ENCODE measurements around the gene FAM174C. TPM values are rescaled to one million over a fixed set of nuclear protein-coding genes. Genes with fewer than 3 reads are reported as not detected.

The FAM174C gene
- total RNA-seq, 3 donors from 2014 or later = 34.2 to 40.1 (median 39.8) TPM

DNA sequence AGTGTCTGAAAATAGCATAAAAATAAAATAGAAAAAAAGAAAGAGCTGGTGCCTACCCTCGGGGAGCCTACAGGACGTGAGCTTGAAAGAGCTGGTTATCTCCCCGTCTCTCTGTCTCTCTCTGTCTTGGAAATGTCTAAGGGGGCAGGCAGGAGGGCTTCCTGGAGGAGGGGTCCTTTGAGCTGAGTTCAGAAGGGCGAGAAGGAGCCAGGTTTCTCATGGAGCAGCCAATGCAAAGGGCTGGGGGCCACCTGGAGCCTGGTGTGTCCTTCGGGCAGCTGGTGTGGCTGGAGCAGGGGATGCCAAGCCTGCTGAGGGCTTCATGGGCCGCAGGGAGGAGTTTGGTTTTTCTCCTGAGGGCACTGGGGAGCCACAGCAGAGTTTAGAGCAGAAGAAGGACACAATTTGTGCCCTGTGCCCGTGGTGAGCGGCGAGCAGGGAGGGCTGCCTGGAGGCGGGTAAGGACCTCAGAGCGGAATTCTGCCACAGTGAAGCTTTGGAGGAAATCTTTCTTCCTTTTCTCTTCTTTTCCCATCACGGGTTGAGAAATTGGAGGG is 49.0 kb downstream of the FAM174C start:
- intact Hi-C loops (cut with DNase I, micrococcal nuclease) = no loop called here
- Histone ChIP-seq H3K4me1 (ENCODE audit: low read depth) (peaks cover 10% of the 10 kb centered on the region), H3K36me3 (ENCODE audit: low read depth) (no peaks in the 10 kb centered on the region), H3K9me3 (no peaks in the 10 kb centered on the region), H3K4me3 (no peak overlapping the region)
- ATAC-seq (no peak), DNase-seq (no peak)
- TF ChIP-seq CTCF (IDR thresholded peaks at IDR 0.05) = no peak

DNA sequence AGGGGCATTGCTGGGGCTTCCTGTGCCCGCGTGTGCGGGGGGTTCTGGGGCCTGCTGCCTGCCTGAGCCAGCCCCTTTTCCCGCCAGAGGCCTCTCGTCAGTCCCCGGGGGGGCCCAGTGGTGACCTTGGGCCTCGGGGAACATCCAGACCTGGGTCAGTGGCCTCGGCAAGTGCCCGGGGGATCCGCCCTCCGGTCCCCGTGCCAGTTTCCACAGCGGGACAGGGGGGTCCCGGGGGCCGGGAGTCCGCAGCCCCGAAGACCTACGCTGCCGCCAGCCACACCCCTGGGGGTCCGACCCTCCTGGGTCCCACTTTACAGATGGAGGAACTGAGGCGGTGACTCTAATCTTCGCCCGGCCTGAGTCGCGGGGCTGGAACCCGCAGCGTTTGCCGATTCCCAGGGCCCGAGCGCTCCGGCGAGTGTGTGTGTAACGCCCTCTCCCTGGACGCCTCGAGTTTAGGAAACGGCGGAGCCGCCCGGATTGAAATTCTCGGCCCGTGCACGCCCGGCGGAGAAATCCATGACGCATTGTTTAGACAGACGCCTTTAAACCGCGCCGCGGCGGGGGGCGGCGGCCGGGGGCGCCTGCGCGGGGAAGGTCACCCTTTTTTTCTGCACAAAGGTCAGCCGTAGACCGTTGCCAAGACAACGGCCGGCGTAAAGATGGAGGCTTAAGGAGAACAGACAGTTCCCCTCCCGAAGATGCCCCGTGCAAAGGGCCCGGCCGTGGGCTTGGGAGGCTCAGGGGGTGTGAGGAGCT is 49.7 kb downstream of the FAM174C start:
- no peak for TF ChIP-seq CTCF (IDR thresholded peaks at IDR 0.05)
- Histone ChIP-seq H3K9me3 (no peaks in the 10 kb centered on the region), H3K4me1 (ENCODE audit: low read depth) (peaks cover 10% of the 10 kb centered on the region), H3K36me3 (ENCODE audit: low read depth) (no peaks in the 10 kb centered on the region), H3K4me3 (no peak overlapping the region)
- DNase-seq (peak in 2 of 3 donors; percentile 48 to 62), ATAC-seq (peak; percentile 82)
- intact Hi-C loops (cut with DNase I, micrococcal nuclease) = no loop called here

DNA sequence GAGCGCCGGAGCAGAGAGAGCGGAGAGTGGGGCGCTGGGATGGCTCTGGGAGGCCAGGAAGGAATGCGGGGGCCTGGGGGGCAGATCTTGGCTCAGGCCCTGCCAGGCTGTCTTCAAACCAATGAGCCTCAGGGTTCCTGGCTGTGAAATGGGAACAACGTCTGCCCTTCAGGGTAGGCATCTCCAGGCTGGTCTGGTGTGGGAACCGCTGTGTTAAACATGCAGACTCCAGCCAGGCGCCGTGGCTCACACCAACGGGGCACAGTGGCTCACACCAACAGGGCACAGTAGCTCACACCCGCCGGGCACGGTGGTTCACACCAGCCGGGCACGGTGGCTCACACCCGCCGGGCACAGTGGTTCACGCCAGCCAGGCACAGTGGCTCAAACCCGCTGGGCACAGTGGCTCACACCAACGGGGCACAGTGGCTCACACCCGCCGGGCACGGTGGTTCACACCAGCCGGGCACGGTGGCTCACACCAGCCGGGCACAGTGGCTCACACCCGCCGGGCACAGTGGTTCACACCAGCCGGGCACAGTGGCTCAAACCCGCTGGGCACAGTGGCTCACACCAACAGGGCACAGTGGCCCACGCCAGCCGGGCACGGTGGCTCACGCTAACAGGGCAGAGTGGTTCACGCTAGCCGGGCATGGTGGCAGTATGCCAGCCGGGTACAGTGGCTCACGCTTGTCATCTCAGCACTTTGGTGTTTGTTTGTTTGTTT is 50.4 kb downstream of the FAM174C start:
- DNase-seq (no peak), ATAC-seq (no peak)
- no peaks in the 10 kb centered on the region for H3K36me3 ChIP-seq (ENCODE audit: low read depth)
- H3K4me3 ChIP-seq = no peak overlapping the region
- H3K4me1 ChIP-seq (ENCODE audit: low read depth) = peaks cover 10% of the 10 kb centered on the region
- TF ChIP-seq CTCF (IDR thresholded peaks at IDR 0.05) = no peak
- no peaks in the 10 kb centered on the region for H3K9me3 ChIP-seq
- intact Hi-C loops (cut with DNase I, micrococcal nuclease) = no loop called here

GRCh38 chr19:1327125-1327524 is 51.8 kb downstream of the FAM174C start:
- intact Hi-C loops (cut with DNase I, micrococcal nuclease) = no loop called here
- peaks cover 10% of the 10 kb centered on the region for H3K4me1 ChIP-seq (ENCODE audit: low read depth)
- TF ChIP-seq CTCF (IDR thresholded peaks at IDR 0.05) = no peak
- H3K4me3 ChIP-seq = no peak overlapping the region
- H3K9me3 ChIP-seq = no peaks in the 10 kb centered on the region
- no peak for DNase-seq
- H3K36me3 ChIP-seq (ENCODE audit: low read depth) = no peaks in the 10 kb centered on the region
- no peak for ATAC-seq

Other genes starting within 250 kb of the FAM174C start
- 10 to 100 TPM; 65.0 to 88.8 (median 84.7) TPM for gene CNN2, start 248.9 kb upstream of the FAM174C start, total RNA-seq
- 10 to 100 TPM; 23.5 to 25.6 (median 25.6) TPM for gene ABCA7, start 235.4 kb upstream of the FAM174C start, total RNA-seq
- 10 to 100 TPM; 33.9 to 64.3 (median 58.8) TPM for gene ARHGAP45, start 208.4 kb upstream of the FAM174C start, total RNA-seq
- gene POLR2E, start 180.2 kb upstream of the FAM174C start, total RNA-seq = 100 to 1,000 TPM; 108 to 138 (median 133) TPM
- gene GPX4, start 171.5 kb upstream of the FAM174C start, total RNA-seq = 100 to 1,000 TPM; 126 to 187 (median 144) TPM
- gene SBNO2, start 101.3 kb upstream of the FAM174C start, total RNA-seq = 10 to 100 TPM; 58.0 to 86.6 (median 74.6) TPM
- gene STK11, start 69.8 kb upstream of the FAM174C start, total RNA-seq = 10 to 100 TPM; 69.6 to 86.6 (median 76.3) TPM
- gene CBARP, start 37.5 kb upstream of the FAM174C start, total RNA-seq = 1 to 10 TPM in 1 of 3 donors, under 1 TPM in 2; 0.29 to 1.2 (median 0.39) TPM
- gene ATP5F1D, start 33.8 kb upstream of the FAM174C start, total RNA-seq = 100 to 1,000 TPM; 302 to 391 (median 378) TPM
- 100 to 1,000 TPM; 136 to 251 (median 213) TPM for gene MIDN, start 26.9 kb upstream of the FAM174C start, total RNA-seq
- 100 to 1,000 TPM; 281 to 507 (median 300) TPM for gene CIRBP, start 6.2 kb upstream of the FAM174C start, total RNA-seq
- 10 to 100 TPM; 19.0 to 62.2 (median 61.7) TPM for gene EFNA2, start 10.3 kb downstream of the FAM174C start, total RNA-seq
- 100 to 1,000 TPM; 118 to 160 (median 148) TPM for gene NDUFS7, start 108.4 kb downstream of the FAM174C start, total RNA-seq
- gene GAMT, start 126.0 kb downstream of the FAM174C start, total RNA-seq = 1 to 10 TPM; 1.6 to 7.0 (median 2.1) TPM
- gene DAZAP1, start 132.1 kb downstream of the FAM174C start, total RNA-seq = 100 to 1,000 TPM; 117 to 123 (median 119) TPM
- 100 to 1,000 TPM; 748 to 897 (median 892) TPM for gene RPS15, start 162.9 kb downstream of the FAM174C start, total RNA-seq
- 1 to 10 TPM in 1 of 3 donors, under 1 TPM in 2; 0.23 to 5.9 (median 0.24) TPM for gene APC2, start 174.6 kb downstream of the FAM174C start, total RNA-seq
- gene C19orf25, start 203.7 kb downstream of the FAM174C start, total RNA-seq = 10 to 100 TPM; 36.7 to 48.9 (median 38.1) TPM
- 1 to 10 TPM; 3.3 to 7.5 (median 4.9) TPM for gene PCSK4, start 214.8 kb downstream of the FAM174C start, total RNA-seq
- gene REEP6, start 215.7 kb downstream of the FAM174C start, total RNA-seq = 1 to 10 TPM; 2.0 to 5.1 (median 4.5) TPM
- gene ADAMTSL5, start 237.5 kb downstream of the FAM174C start, total RNA-seq = 1 to 10 TPM; 2.7 to 3.5 (median 3.3) TPM
- gene PLK5, start 248.5 kb downstream of the FAM174C start, total RNA-seq = under 1 TPM in 1 of 3 donors, not detected in 2; 0.16 TPM

All from mucosa of descending colon (tissue), 3 donors.